OCI-LY7 (cell line): ENCODE data around the gene CCRL2. TPM values are rescaled to one million over a fixed set of nuclear protein-coding genes. Genes with fewer than 3 reads are reported as not detected.
A peak's percentile ranks its signal among the peaks of the same experiment; 100 is the strongest.

Experiments
- BruUV-seq: library from RNA; stranded (reverse); fragments of 400-500 nt; replicated peaks from 2 replicates; lab custom pipeline; 2021; lab: Mats Ljungman, UMichigan
- CTCF ChIA-PET: fragments of 300-600 bp; sonication (Branson Sonifier 250); formaldehyde crosslinking; loops from one replicate; lab custom pipeline; 2022; ENCODE audit warnings: antibody characterized with exemption; ENCODE audit not compliant: unreplicated experiment; lab: Charles Lee
- POLR2A ChIA-PET: fragments of 300-600 bp; sonication (Branson Sonifier 250); formaldehyde crosslinking; loops from one replicate; lab custom pipeline; 2022; ENCODE audit warnings: antibody characterized with exemption; lab: Charles Lee
- DNase-seq: peaks from one replicate; pipeline ENCODE4 v3.0.0-alpha.2; 2015; ENCODE audit warnings: low spot score
- H2AFZ ChIP-seq: fragments of 200-600 bp; sonication (generic), shearing (Covaris generic); 2 replicates; pipeline ENCODE4 v1.6.1; 2014; ENCODE audit warnings: mild to moderate bottlenecking, antibody characterized with exemption, low read length, moderate library complexity
- H3K27ac ChIP-seq: fragments of 200-600 bp; sonication (generic); 2 replicates; pipeline ENCODE4 v1.5.1; 2014; ENCODE audit warnings: mixed run types, low read depth, mild to moderate bottlenecking, moderate library complexity, low read length, inconsistent platforms; ENCODE audit not compliant: poor library complexity, severe bottlenecking
- H3K36me3 ChIP-seq: fragments of 200-600 bp; sonication (generic); 2 replicates; pipeline ENCODE4 v1.6.1; 2014; ENCODE audit warnings: mild to moderate bottlenecking, antibody characterized with exemption, low read length, moderate library complexity, mixed read lengths; ENCODE audit not compliant: insufficient read depth
- H3K4me1 ChIP-seq: fragments of 200-600 bp; sonication (generic); 2 replicates; pipeline ENCODE4 v1.5.1; 2014; ENCODE audit warnings: mild to moderate bottlenecking, low read length; ENCODE audit not compliant: insufficient read depth, poor library complexity, severe bottlenecking
- H3K4me2 ChIP-seq: fragments of 200-600 bp; sonication (generic); 2 replicates; pipeline ENCODE4 v1.6.1; 2014; ENCODE audit warnings: mild to moderate bottlenecking, low read length
- H3K4me3 ChIP-seq: fragments of 200-600 bp; sonication (generic); 2 replicates; pipeline ENCODE4 v1.5.1; 2014; ENCODE audit warnings: mild to moderate bottlenecking, low read depth, low read length; ENCODE audit not compliant: poor library complexity, severe bottlenecking
- H3K79me2 ChIP-seq: fragments of 200-600 bp; sonication (generic); 2 replicates; pipeline ENCODE4 v1.6.1; 2016; ENCODE audit warnings: low read depth, mild to moderate bottlenecking, low read length, moderate library complexity, mixed read lengths; ENCODE audit not compliant: insufficient read depth
- H3K9me2 ChIP-seq: fragments of 200-600 bp; sonication (generic); 2 replicates; pipeline ENCODE4 v1.6.1; 2016; ENCODE audit warnings: mild to moderate bottlenecking, low read length, mixed read lengths; ENCODE audit not compliant: insufficient read depth
- H3K9me3 ChIP-seq: fragments of 200-600 bp; sonication (generic); 2 replicates; pipeline ENCODE4 v1.6.1; 2014; ENCODE audit warnings: mild to moderate bottlenecking, mixed run types, low read length, mixed read lengths
- H4K20me1 ChIP-seq: fragments of 200-600 bp; sonication (generic); 2 replicates; pipeline ENCODE4 v1.6.1; 2014; ENCODE audit warnings: mild to moderate bottlenecking, antibody characterized with exemption, low read length, moderate library complexity, mixed read lengths; ENCODE audit not compliant: insufficient read depth
- EZH2phosphoT487 ChIP-seq: fragments of 200-600 bp; sonication (generic); IDR thresholded peaks from 2 replicates; pipeline ENCODE4 v1.6.1; 2018; ENCODE audit warnings: low read depth, borderline replicate concordance, mild to moderate bottlenecking, mixed run types, antibody characterized with exemption, low read length, moderate library complexity, mixed read lengths
- intact Hi-C: fragments of 100-400 bp; cut with micrococcal nuclease; formaldehyde crosslinking; loops from one replicate; pipeline ENCODE4 v1.10.0; 2022; ENCODE audit not compliant: unreplicated experiment
- total RNA-seq, 2 experiments: library from RNA; depleted of rRNA in 1 of 2; stranded (reverse); fragments of >200 nt in 1 of 2; shearing (Covaris generic) in 1 of 2; gene quantifications; 2 replicates each; pipeline ENCODE4 v1.2.3, GENCODE V29; 2014 to 2022
- TF ChIP-seq, protein P1 (sequence below): fragments of 200-600 bp; sonication (generic); conservative IDR thresholded peaks from 2 replicates; pipeline ENCODE4 v1.5.1; 2014; ENCODE audit warnings: mild to moderate bottlenecking, antibody characterized with exemption, low read length, moderate library complexity, mixed read lengths

Gene CCRL2
- total RNA-seq, 2 experiments from 2014 or later: 0.41 to 2.2 TPM

DNA sequence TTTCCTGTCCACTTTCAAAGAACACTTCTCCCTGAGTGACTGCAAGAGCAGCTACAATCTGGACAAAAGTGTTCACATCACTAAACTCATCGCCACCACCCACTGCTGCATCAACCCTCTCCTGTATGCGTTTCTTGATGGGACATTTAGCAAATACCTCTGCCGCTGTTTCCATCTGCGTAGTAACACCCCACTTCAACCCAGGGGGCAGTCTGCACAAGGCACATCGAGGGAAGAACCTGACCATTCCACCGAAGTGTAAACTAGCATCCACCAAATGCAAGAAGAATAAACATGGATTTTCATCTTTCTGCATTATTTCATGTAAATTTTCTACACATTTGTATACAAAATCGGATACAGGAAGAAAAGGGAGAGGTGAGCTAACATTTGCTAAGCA, 1.8 kb downstream of the CCRL2 start:
- no peaks in the 10 kb centered on the region for H3K79me2 ChIP-seq
- no peak for TF ChIP-seq EZH2phosphoT487
- TF ChIP-seq, protein P1, sequence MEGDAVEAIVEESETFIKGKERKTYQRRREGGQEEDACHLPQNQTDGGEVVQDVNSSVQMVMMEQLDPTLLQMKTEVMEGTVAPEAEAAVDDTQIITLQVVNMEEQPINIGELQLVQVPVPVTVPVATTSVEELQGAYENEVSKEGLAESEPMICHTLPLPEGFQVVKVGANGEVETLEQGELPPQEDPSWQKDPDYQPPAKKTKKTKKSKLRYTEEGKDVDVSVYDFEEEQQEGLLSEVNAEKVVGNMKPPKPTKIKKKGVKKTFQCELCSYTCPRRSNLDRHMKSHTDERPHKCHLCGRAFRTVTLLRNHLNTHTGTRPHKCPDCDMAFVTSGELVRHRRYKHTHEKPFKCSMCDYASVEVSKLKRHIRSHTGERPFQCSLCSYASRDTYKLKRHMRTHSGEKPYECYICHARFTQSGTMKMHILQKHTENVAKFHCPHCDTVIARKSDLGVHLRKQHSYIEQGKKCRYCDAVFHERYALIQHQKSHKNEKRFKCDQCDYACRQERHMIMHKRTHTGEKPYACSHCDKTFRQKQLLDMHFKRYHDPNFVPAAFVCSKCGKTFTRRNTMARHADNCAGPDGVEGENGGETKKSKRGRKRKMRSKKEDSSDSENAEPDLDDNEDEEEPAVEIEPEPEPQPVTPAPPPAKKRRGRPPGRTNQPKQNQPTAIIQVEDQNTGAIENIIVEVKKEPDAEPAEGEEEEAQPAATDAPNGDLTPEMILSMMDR: peak; percentile 23; the same call in 1 of the 2 replicates
- CTCF ChIA-PET: no interaction called here
- no peaks in the 10 kb centered on the region for H3K9me2 ChIP-seq
- H3K4me1 ChIP-seq: peaks cover 31% of the 10 kb centered on the region
- intact Hi-C loops: no loop called here
- DNase-seq: no peak
- no TSS peak for BruUV-seq
- H3K4me2 ChIP-seq: no peak overlapping the region
- POLR2A ChIA-PET: interaction anchor here (1.8 kb wide), 1 partner anchor 25 kb away, joined by 8 read pairs; no protein-coding TSS in a partner anchor
- no peaks in the 10 kb centered on the region for H3K9me3 ChIP-seq
- H3K27ac ChIP-seq: no peak overlapping the region
- no peak overlapping the region for H3K4me3 ChIP-seq
- no peak overlapping the region for H2AFZ ChIP-seq
- no peaks in the 10 kb centered on the region for H4K20me1 ChIP-seq
- no peaks in the 10 kb centered on the region for H3K36me3 ChIP-seq

DNA sequence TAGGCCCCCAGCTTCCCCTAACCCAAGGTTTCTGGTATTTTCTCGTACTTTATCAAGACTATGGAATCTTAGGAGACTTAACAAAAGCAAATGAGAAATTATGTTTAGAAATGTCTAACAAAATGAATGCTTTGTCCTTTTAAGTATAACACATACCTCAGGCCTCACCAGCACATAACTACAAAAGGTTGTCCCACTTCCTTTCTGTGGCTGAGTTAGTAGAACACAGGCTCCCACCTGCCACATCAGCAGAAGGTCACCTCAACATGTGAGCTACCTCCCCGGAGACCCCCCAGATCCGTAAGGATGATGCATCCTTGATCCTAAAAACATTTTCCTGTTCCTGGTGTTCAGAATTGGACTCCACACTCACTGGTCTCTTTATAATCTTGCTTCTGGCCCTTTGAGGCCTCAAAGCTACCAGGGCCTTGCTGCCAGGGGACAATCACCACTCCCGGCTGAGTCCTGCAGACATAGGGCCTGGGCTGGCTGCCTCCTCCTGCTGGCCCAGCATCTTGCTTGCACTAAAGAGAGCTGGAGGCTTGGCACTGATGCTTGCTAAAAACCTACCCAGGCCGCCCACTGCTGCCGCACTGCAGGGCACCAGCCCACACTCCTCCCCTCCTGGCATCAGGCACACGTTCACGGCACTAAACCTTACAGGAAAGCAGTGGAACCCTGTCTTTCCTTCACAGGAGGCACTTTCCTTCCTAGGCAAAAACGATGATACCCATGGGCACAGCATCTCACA, 2.9 kb downstream of the CCRL2 start:
- Histone ChIP-seq H3K27ac (no peak overlapping the region), H2AFZ (no peak overlapping the region), H3K9me2 (no peaks in the 10 kb centered on the region), H4K20me1 (no peaks in the 10 kb centered on the region), H3K9me3 (no peaks in the 10 kb centered on the region), H3K4me1 (peaks cover 39% of the 10 kb centered on the region), H3K36me3 (no peaks in the 10 kb centered on the region), H3K4me2 (no peak overlapping the region), H3K4me3 (no peak overlapping the region), H3K79me2 (no peaks in the 10 kb centered on the region)
- intact Hi-C loops: no loop called here
- DNase-seq: no peak
- no TSS peak for BruUV-seq
- ChIA-PET CTCF (no interaction called here), POLR2A (interaction anchor here (0.6 kb wide), 1 partner anchor 1093 kb away, joined by 4 read pairs; no protein-coding TSS in a partner anchor)
- TF ChIP-seq, protein P1: no peak
- no peak for TF ChIP-seq EZH2phosphoT487

DNA sequence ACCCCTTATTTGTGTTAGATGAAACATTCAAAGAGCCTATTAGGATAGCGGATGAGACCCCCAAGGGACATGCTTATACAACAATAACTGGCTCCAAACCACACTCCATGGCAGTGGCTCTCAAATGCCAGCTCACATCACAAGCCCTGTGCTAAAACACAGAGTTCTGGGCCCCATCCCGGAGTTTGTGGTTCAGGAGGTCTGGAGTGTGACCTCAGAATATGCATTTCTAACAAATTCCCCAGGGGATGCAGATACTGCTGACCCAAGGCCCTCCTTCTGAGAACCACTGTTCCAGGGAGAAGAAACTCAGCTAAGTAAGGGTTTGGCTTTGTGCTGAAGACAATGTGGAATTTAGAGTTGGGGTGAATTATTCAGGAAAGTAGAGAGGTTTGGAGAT, 3.6 kb downstream of the CCRL2 start:
- no peaks in the 10 kb centered on the region for H4K20me1 ChIP-seq
- intact Hi-C loops: no loop called here
- no peak overlapping the region for H3K4me3 ChIP-seq
- no peaks in the 10 kb centered on the region for H3K36me3 ChIP-seq
- POLR2A ChIA-PET: no interaction called here
- H3K9me2 ChIP-seq: no peaks in the 10 kb centered on the region
- TF ChIP-seq, protein P1: no peak
- no peak for TF ChIP-seq EZH2phosphoT487
- H3K79me2 ChIP-seq: no peaks in the 10 kb centered on the region
- H3K4me2 ChIP-seq: no peak overlapping the region
- peaks cover 46% of the 10 kb centered on the region for H3K4me1 ChIP-seq
- no TSS peak for BruUV-seq
- no peak overlapping the region for H2AFZ ChIP-seq
- CTCF ChIA-PET: no interaction called here
- DNase-seq: no peak
- no peak overlapping the region for H3K27ac ChIP-seq
- H3K9me3 ChIP-seq: no peaks in the 10 kb centered on the region
